GM23338 (cell line): ENCODE measurements around the gene ADORA1. TPM values are rescaled to one million over a fixed set of nuclear protein-coding genes. Genes with fewer than 3 reads are reported as not detected.

Source experiments
- ATAC-seq: fragments of 200-7000 bp; cut with Tn5 transposase; 3 replicates; pipeline ENCODE4 v1.9.1; 2020
- DNase-seq: peaks from one replicate; pipeline ENCODE4 v3.0.0-alpha.2; 2015; ENCODE audit warnings: low spot score
- H2AFZ ChIP-seq: fragments of 200-600 bp; sonication (generic); 2 replicates; pipeline ENCODE4 v1.8.0; 2016; ENCODE audit warnings: antibody characterized with exemption, mild to moderate bottlenecking, moderate library complexity
- H3F3A ChIP-seq: fragments of 200-600 bp; sonication (generic); replicated peaks from 2 replicates; pipeline ENCODE4 v1.8.0; 2017; ENCODE audit warnings: antibody characterized with exemption, mixed run types, low read depth
- H3K27ac ChIP-seq: fragments of 200-600 bp; sonication (generic); 2 replicates; pipeline ENCODE4 v1.6.1; 2016; ENCODE audit warnings: low read depth
- H3K27me3 ChIP-seq: fragments of 200-600 bp; sonication (generic); 2 replicates; pipeline ENCODE4 v1.8.0; 2016; ENCODE audit warnings: mild to moderate bottlenecking, mixed run types, moderate library complexity; ENCODE audit not compliant: insufficient read depth
- H3K36me3 ChIP-seq: fragments of 200-600 bp; sonication (generic); 2 replicates; pipeline ENCODE4 v1.8.0; 2016; ENCODE audit warnings: mild to moderate bottlenecking; ENCODE audit not compliant: insufficient read depth
- H3K4me1 ChIP-seq: fragments of 200-600 bp; sonication (generic); 2 replicates; pipeline ENCODE4 v1.8.0; 2016; ENCODE audit warnings: mild to moderate bottlenecking, moderate library complexity; ENCODE audit not compliant: insufficient read depth
- H3K4me2 ChIP-seq: fragments of 200-600 bp; sonication (generic); 2 replicates; pipeline ENCODE4 v1.7.1; 2017; ENCODE audit warnings: mixed run types
- H3K4me3 ChIP-seq: fragments of 200-600 bp; sonication (generic); 2 replicates; pipeline ENCODE4 v1.6.1; 2016; ENCODE audit warnings: mixed run types
- H3K79me2 ChIP-seq: fragments of 200-600 bp; sonication (generic); replicated peaks from 2 replicates; pipeline ENCODE4 v1.8.0; 2017; ENCODE audit warnings: mild to moderate bottlenecking; ENCODE audit not compliant: insufficient read depth
- H3K9me2 ChIP-seq: fragments of 200-600 bp; sonication (generic); 2 replicates; pipeline ENCODE4 v1.8.0; 2017; ENCODE audit not compliant: insufficient read depth
- H4K20me1 ChIP-seq: fragments of 200-600 bp; sonication (generic); replicated peaks from 2 replicates; pipeline ENCODE4 v1.8.0; 2017; ENCODE audit warnings: mild to moderate bottlenecking; ENCODE audit not compliant: insufficient read depth
- H3K27ac Mint-ChIP-seq: 2 replicates; pipeline ENCODE4 v1.8.0; 2020; ENCODE audit warnings: inconsistent platforms, mild to moderate bottlenecking, moderate library complexity, mixed read lengths
- H3K27me3 Mint-ChIP-seq: 3 replicates; pipeline ENCODE4 v1.8.0; 2022; ENCODE audit warnings: low read depth, mild to moderate bottlenecking, moderate library complexity, mixed read lengths, inconsistent platforms; ENCODE audit not compliant: insufficient read depth, poor library complexity
- H3K36me3 Mint-ChIP-seq: 3 replicates; pipeline ENCODE4 v1.8.0; 2021; ENCODE audit warnings: low read depth, mild to moderate bottlenecking, inconsistent platforms, moderate library complexity, mixed read lengths
- H3K4me1 Mint-ChIP-seq: 3 replicates; pipeline ENCODE4 v1.8.0; 2020; ENCODE audit warnings: mild to moderate bottlenecking, inconsistent platforms, mixed read lengths
- H3K4me3 Mint-ChIP-seq: 3 replicates; pipeline ENCODE4 v1.8.0; 2021; ENCODE audit warnings: moderate library complexity, mild to moderate bottlenecking, inconsistent platforms, mixed read lengths
- H3K9me3 Mint-ChIP-seq: 3 replicates; pipeline ENCODE4 v1.8.0; 2020; ENCODE audit warnings: moderate library complexity, mild to moderate bottlenecking, inconsistent platforms, mixed read lengths
- CREB1 ChIP-seq: fragments of 250-450 bp; sonication (Bioruptor Pico); IDR thresholded peaks from 2 replicates; pipeline ENCODE4 v1.5.0; 2020; ENCODE audit warnings: low read depth, mild to moderate bottlenecking, moderate library complexity
- EZH2 ChIP-seq: fragments of 200-600 bp; sonication (generic); IDR thresholded peaks from one replicate; pipeline ENCODE4 v1.8.0; 2017; ENCODE audit warnings: antibody characterized with exemption, mild to moderate bottlenecking, low read depth; ENCODE audit not compliant: unreplicated experiment
- EZH2phosphoT487 ChIP-seq: fragments of 200-600 bp; sonication (generic); IDR thresholded peaks from one replicate; pipeline ENCODE4 v1.8.1; 2018; ENCODE audit warnings: antibody characterized with exemption; ENCODE audit not compliant: unreplicated experiment
- JUNB ChIP-seq: IDR thresholded peaks from one replicate; pipeline ENCODE4 v1.6.1; 2016; ENCODE audit warnings: antibody characterized with exemption; ENCODE audit not compliant: unreplicated experiment
- NANOG ChIP-seq: IDR thresholded peaks from 2 replicates; pipeline ENCODE4 v1.6.1; 2016; ENCODE audit warnings: antibody characterized with exemption, borderline replicate concordance
- POLR2AphosphoS5 ChIP-seq: IDR thresholded peaks from 2 replicates; pipeline ENCODE4 v1.6.1; 2016; ENCODE audit warnings: antibody characterized with exemption, low read depth
- STAT1 ChIP-seq: IDR thresholded peaks from one replicate; pipeline ENCODE4 v1.6.1; 2016; ENCODE audit warnings: antibody characterized with exemption; ENCODE audit not compliant: unreplicated experiment
- ZNF331 ChIP-seq: fragments of 250-450 bp; sonication (Bioruptor Pico); IDR thresholded peaks from 2 replicates; pipeline ENCODE4 v1.5.0; 2020; ENCODE audit warnings: low read depth, mild to moderate bottlenecking, moderate library complexity
- polyA plus RNA-seq: library from polyadenylated mRNA; unstranded; fragments of >200 nt; fragmentation: Nextera tagmentation; extraction: Ambion mirVana; gene quantifications from 2 replicates; pipeline ENCODE4 v1.2.1, GENCODE V29; 2016
- total RNA-seq: library from RNA; depleted of rRNA; stranded (reverse); fragments of >200 nt; shearing (Covaris generic); gene quantifications from 2 replicates; pipeline ENCODE4 v1.2.3, GENCODE V29; 2014
- TF ChIP-seq, protein P1 (sequence below): IDR thresholded peaks from one replicate; pipeline ENCODE4 v1.6.1; 2018; ENCODE audit warnings: antibody characterized with exemption; ENCODE audit not compliant: unreplicated experiment
- TF ChIP-seq, protein P2 (sequence below), 2 experiments: fragments of 200-600 bp in 1 of 2; sonication (generic) in 1 of 2; conservative IDR thresholded peaks; 2 replicates each; pipeline versions ENCODE4 v1.5.1 to v1.6.1; 2016 to 2017; ENCODE audit warnings: antibody characterized with exemption in 2 of 2, low read depth in 2 of 2, mild to moderate bottlenecking in 2 of 2, moderate library complexity in 1 of 2

Gene ADORA1
- total and polyA plus RNA-seq, 2 experiments from 2014 or later, result 0.63 to 1.8 TPM

DNA sequence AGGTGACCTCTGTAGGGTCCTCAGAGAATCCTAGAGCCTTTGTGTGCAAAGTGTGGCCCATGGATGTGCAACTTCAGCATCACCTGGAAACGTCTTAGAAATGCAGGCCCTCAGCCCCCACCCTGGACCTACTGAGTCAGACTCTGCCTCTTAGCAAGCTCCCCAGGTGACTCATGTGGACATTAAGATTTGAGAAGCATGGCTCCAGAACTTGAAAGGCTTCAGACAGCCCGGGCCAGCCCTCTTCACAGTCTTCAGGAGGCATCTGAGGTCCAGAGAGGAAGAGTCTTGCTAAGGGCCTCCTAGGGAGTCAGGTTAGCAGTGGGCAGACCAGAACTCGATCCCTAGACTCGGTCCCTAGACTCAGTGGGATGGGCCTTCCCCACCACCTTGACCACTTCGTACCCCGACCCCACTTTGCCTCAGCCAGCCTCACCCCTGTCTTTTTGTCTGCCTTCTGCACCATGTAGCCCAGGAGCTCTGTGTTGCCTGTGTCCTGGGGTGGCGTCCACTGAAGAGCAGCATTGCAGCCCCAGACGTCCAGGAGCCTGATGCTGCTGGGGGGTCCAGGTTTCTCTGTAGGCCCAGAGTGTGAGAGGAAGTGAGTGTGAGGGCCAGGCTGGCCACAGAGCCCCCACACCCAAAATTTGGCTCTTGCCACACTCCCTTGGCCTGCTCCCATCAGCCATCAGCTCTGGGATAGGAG lies 43.3 kb downstream of the ADORA1 start (continued):
- TF ChIP-seq, protein P1, sequence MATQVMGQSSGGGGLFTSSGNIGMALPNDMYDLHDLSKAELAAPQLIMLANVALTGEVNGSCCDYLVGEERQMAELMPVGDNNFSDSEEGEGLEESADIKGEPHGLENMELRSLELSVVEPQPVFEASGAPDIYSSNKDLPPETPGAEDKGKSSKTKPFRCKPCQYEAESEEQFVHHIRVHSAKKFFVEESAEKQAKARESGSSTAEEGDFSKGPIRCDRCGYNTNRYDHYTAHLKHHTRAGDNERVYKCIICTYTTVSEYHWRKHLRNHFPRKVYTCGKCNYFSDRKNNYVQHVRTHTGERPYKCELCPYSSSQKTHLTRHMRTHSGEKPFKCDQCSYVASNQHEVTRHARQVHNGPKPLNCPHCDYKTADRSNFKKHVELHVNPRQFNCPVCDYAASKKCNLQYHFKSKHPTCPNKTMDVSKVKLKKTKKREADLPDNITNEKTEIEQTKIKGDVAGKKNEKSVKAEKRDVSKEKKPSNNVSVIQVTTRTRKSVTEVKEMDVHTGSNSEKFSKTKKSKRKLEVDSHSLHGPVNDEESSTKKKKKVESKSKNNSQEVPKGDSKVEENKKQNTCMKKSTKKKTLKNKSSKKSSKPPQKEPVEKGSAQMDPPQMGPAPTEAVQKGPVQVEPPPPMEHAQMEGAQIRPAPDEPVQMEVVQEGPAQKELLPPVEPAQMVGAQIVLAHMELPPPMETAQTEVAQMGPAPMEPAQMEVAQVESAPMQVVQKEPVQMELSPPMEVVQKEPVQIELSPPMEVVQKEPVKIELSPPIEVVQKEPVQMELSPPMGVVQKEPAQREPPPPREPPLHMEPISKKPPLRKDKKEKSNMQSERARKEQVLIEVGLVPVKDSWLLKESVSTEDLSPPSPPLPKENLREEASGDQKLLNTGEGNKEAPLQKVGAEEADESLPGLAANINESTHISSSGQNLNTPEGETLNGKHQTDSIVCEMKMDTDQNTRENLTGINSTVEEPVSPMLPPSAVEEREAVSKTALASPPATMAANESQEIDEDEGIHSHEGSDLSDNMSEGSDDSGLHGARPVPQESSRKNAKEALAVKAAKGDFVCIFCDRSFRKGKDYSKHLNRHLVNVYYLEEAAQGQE, result no peak
- TF ChIP-seq CREB1 (CRISPR knock-in tag) (no peak), EZH2 (no peak), ZNF331 (no peak)

DNA sequence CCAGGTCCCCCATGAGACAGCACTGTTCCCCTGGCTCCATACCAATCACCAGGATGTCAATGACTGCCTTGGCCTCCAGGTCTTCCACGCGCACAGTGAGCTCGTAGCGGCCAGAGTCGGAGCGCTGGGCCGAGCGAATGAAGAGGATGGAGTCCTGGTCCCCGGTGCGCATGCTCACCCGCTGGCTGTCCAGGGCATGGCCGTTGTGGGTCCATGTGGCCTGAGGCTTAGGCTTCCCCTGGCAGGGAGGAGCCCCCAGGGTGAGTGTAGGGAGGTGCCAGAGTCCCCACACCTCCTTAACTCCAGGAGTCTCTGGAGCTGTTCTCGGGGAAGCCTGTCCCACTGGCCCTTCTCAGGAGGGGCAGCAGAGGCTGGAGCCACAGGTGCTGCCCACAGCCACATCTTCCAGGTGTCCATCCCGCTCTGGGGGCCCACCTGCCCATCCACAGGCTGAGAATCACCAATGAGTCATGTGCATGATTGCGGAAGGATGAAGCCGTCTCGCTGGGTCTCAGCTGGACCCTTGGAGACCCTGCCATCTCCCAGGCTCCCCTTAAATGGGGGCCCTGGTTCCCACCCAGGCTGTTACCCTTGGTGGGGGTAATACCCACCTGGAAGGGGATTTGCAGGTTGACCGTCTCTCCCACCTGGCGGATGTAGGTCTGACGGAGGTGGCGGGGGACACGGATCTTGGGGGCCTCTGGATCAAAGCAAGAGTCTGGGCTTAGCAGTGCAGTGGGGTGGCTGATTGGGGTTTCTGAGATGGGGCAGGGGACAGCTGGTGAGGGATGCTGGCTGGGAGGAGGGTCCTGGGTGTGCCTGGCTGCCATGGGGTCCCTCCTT lies 44.0 kb downstream of the ADORA1 start:
- H4K20me1 ChIP-seq, result no peaks in the 10 kb centered on the region
- H3K4me2 ChIP-seq, result no peak overlapping the region
- no peaks in the 10 kb centered on the region for H3K36me3 ChIP-seq
- H3K9me3 Mint-ChIP-seq, result no peaks in the 10 kb centered on the region
- DNase-seq (no peak), ATAC-seq (no peak)
- H3K27ac ChIP-seq, result no peak overlapping the region
- H3K27ac Mint-ChIP-seq, result no peak overlapping the region
- H2AFZ ChIP-seq, result no peak overlapping the region
- H3K4me1 Mint-ChIP-seq, result peaks cover 2% of the 10 kb centered on the region; the same call in 1 of the 3 replicates
- no peaks in the 10 kb centered on the region for H3K9me2 ChIP-seq
- H3K4me3 ChIP-seq, result no peak overlapping the region
- H3K79me2 ChIP-seq, result no peaks in the 10 kb centered on the region
- H3K36me3 Mint-ChIP-seq, result no peaks in the 10 kb centered on the region
- H3K4me1 ChIP-seq, result no peaks in the 10 kb centered on the region; the same call in 1 of the 2 replicates
- H3K27me3 Mint-ChIP-seq, result peaks cover 13% of the 10 kb centered on the region
- no peak for TF ChIP-seq ZNF331
- H3K27me3 ChIP-seq, result no peaks in the 10 kb centered on the region
- H3F3A ChIP-seq, result no peaks in the 10 kb centered on the region
- no peak overlapping the region for H3K4me3 Mint-ChIP-seq

DNA sequence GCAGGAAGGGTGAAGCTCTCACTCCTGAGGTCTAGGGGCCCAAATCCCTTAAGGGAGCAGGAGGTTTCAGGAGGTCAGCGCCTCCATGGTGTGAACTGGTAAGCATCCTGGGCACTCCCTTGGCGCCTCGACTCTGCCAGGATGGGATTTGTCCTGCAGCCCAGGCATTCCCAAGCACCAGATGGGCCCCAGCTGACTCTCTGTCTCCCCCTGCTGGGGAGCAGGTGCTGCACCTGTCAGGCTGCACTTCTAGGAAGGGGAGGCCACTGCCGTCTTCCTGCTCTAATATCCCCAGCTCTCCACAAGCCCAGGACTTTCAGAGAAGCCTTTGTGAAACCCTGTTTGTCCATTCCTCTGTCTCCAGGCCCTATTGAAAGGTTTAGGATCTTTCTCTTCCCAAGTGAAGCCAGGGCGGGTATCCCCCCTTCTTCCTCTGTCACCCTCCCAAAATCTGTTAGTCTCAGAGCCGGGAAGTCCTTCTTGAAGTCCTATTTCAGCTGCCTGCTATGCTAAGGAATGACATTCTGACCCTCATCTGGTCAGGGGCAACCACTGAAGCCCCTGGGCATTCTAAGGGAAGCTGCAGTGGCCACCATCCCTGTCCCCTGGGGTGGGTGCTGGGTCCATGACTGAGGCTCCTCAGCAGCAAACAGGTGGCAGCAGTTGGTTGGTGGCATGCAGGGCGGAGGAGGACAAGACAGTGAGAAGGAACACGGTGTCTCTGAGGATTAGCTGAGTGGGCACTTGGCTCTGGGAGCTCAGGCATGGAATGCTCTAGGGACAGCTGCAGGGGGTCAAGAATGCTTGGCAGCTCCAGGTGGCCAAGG lies 44.9 kb downstream of the ADORA1 start:
- Histone ChIP-seq H3K27me3 (no peaks in the 10 kb centered on the region), H3F3A (no peaks in the 10 kb centered on the region), H3K36me3 (no peaks in the 10 kb centered on the region), H3K4me2 (no peak overlapping the region), H4K20me1 (no peaks in the 10 kb centered on the region), H2AFZ (no peak overlapping the region), H3K4me1 (no peaks in the 10 kb centered on the region; the same call in 1 of the 2 replicates), H3K9me2 (no peaks in the 10 kb centered on the region), H3K4me3 (no peak overlapping the region), H3K79me2 (no peaks in the 10 kb centered on the region), H3K27ac (no peak overlapping the region)
- H3K27ac Mint-ChIP-seq, result no peak overlapping the region
- peaks cover 3% of the 10 kb centered on the region; the same call in 1 of the 3 replicates for H3K4me1 Mint-ChIP-seq
- ATAC-seq (peak; percentile 93), DNase-seq (peak; percentile 85)
- H3K36me3 Mint-ChIP-seq, result no peaks in the 10 kb centered on the region
- peaks cover 13% of the 10 kb centered on the region for H3K27me3 Mint-ChIP-seq
- no peaks in the 10 kb centered on the region for H3K9me3 Mint-ChIP-seq
- H3K4me3 Mint-ChIP-seq, result no peak overlapping the region
- no peak for TF ChIP-seq EZH2phosphoT487
- TF ChIP-seq NANOG, result no peak
- no peak for TF ChIP-seq POLR2AphosphoS5
- TF ChIP-seq STAT1, result no peak
- TF ChIP-seq, protein P2, sequence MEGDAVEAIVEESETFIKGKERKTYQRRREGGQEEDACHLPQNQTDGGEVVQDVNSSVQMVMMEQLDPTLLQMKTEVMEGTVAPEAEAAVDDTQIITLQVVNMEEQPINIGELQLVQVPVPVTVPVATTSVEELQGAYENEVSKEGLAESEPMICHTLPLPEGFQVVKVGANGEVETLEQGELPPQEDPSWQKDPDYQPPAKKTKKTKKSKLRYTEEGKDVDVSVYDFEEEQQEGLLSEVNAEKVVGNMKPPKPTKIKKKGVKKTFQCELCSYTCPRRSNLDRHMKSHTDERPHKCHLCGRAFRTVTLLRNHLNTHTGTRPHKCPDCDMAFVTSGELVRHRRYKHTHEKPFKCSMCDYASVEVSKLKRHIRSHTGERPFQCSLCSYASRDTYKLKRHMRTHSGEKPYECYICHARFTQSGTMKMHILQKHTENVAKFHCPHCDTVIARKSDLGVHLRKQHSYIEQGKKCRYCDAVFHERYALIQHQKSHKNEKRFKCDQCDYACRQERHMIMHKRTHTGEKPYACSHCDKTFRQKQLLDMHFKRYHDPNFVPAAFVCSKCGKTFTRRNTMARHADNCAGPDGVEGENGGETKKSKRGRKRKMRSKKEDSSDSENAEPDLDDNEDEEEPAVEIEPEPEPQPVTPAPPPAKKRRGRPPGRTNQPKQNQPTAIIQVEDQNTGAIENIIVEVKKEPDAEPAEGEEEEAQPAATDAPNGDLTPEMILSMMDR (conservative IDR thresholded peaks at IDR 0.05; ENCODE audit: low read depth in 2 of 2), result peak; percentile 72 to 98
- peak; percentile 18; the same call in 1 of the 2 replicates for TF ChIP-seq CREB1 (CRISPR knock-in tag)
- TF ChIP-seq EZH2, result no peak
- TF ChIP-seq JUNB, result no peak
